HG03196 (cell line): ENCODE measurements around the gene NFIA.

Experiments used
- ATAC-seq: cut with Tn5 transposase; IDR thresholded peaks from one replicate; pipeline ENCODE4 v1.9.1; 2021; ENCODE audit not compliant: unreplicated experiment

NFIA gene

DNA sequence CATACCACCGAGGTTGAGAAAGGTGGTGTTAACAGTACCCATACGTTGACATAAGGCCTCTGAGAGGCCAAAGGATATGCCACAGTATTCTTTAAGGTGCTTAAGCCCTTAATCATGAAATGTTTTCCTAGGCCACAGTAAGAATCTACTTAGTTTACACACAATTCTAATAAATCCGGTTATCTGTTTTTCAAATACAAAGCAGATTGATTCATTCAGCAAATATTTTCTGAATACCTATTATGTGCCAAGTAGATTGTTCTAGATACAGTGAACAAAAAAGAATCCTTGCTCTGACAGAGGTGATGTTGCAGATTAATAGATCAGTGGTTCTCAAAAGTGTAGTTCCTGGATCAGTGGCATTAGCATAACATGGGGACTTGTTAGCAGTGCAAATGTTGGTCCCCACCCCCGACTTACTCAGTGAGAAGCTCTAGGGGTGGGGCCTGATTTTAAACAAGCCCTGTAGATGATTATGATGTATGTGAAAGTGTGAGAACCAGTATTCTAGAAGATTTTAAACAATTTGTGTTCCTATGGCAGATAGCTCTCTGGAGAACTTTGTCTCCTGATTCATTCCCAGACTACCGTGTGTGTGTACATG is 61.6 kb downstream of the NFIA start:
- ATAC-seq: no peak

DNA sequence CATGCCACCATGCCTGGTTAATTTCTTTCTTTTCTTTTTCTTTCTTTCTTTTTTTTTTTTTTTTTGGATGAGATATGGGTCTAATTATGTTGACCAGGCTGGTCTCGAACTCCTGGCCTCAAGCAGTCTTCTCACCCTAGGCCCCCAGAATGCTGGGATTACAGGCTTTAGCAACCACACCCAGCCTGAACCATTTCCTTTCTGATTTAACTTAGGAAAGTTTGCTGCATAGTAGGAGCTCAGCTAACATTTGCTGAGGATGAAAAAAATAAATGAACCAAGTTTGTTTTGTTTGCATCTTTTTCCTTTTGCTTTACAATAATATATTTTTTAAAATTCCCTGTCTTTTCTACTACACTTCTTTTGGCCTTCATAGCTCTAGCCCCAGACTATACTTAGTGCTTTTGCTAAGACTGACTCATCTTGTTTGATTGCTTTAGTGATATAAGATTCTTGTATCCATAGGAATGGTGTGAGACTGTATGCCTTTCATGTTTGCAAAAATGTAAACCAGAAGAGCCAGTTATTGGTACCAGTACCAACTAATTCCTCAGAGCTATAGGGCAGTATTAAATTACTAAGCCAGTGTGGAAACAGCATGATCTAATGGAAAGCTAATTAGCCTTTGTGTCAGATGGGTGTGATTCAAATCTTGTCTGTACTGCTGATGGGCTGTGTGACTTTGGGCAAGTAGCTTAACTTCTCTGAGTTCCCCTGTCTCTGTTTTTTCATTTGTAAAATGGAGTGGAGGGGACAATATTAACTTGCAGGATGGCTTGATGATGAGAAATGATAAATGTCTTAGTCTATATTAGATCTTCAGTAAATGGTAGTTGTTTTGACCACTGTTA is 66.9 kb downstream of the NFIA start:
- ATAC-seq: no peak

DNA sequence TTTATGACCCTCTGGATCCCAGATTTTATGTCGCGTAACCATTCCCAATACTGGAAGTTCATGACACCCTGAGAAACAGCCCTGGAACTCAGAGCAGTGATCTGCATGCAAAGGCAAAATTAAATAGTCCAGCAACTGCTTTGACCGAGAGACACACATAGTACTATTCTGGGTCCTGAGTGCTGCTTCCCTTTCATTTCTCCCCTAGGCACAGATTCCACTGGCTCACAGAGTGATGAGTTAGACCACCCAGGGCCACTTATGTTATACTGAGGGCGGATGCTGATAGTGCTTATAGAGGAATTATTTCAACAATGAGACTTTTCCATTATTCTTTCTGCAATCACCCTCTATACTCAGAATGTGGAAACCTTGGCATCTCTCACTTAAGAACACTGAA is 69.2 kb downstream of the NFIA start:
- no peak for ATAC-seq

DNA sequence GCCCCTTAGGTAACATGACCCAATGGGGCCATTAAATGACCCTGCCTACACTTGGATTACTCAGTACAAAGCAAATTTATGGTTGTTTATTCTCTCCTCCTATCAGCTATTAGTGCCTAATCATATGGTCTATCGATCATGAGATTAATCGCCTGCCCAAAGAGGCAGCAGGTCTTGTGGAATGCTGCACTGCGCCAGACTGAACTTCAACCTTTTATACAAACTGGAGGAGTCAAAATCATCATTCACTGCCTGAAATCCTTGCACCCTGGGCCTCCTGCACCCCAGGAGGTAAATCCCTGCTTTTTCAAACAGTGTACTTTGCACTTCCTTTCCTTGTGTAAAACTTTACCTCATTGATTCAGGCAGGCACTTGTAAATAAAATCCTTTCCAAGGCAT is 69.7 kb downstream of the NFIA start:
- no peak for ATAC-seq

DNA sequence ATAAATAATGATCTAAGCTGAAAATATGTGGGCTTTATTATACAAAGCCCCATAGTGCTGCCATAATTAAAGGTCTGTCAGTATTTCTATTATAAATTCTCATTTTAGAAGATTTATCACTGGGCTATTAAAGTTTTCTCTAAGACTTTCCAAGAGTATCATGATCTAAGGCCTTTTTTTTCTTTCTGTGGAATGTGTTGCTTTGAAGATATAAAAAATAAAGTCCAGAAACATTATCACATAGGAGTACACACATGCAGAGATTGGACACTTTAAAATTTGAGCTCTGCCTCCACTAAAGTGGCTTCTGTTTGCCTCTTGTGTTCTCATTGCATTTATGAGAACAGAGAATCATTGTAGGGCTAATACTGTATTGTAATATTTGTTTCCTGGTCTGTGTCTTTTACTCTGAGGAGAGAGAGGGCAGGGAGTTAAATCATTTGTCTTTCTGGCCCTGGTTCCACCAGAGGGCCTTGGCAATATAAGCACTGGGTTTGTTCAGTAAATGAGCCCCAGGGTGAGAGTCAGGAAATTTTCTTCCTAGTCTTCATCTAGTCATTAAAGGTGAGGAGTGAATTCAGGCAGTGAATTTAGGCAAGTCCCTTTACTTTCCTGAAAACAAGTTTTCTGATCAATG is 70.2 kb downstream of the NFIA start:
- no peak for ATAC-seq

DNA sequence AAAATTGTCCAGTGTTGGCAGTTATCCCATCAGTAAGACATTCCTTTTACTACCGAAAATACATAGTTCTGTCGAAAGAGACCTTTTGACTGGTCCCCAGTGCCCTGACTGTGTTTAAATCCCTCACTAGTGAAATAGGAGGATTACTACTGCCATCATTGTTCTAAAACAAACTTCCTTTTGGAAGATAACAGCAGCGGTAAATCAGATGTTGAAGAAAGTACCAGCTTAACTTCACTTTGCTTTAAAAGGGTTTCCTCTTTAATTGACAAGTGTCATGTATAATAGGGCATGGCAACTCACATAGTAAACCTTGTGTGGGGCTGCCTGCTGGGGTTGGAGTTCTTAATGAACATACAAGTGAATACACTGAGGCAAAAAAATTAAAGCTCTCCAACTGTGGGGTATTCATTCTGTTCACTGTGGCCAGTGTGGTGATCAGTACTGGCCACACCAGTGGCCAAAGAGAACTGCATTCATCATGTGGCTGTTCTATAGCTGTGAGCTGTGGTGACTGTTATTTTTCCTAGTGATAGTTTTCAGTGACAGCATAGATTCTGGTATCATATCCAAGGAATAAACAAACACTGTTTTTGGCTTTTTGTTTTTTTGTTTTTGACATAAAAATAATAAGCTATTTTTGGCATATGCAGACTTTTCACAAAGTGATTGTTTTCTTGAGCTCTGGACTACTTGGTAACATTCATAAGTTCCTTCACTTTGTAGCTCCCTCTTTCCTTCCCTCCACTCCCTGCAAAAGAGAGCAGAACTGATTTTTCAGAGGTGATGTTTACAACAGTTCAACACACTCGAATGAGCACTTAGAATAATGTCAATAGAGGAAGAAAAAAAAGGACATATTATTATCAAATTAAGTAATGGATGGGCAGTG is 74.5 kb downstream of the NFIA start:
- no peak for ATAC-seq

DNA sequence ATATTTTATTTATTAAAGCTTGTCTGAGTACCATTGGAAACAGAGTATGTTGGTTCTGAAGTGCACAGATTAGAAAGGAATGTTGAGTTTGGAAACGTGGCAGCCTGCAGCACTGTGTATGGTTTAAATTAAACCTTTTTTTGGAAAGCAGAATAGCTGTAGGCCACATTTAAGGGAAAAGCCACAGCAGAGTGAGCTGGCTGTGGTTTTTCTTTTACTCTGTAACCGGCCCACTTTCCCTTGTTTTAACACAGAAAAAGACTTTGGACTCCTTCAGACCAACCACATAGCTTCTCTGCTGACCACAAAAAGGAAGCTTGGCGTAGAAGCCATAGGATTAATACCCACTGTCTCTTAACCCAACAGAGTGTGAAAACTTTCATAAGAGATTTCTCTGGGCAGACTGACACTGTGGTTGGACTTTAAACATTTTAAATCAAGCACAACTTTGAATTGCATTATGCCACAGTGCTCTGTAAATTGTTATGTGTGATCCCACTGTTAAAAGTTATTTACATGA is 75.2 kb downstream of the NFIA start:
- no peak for ATAC-seq

DNA sequence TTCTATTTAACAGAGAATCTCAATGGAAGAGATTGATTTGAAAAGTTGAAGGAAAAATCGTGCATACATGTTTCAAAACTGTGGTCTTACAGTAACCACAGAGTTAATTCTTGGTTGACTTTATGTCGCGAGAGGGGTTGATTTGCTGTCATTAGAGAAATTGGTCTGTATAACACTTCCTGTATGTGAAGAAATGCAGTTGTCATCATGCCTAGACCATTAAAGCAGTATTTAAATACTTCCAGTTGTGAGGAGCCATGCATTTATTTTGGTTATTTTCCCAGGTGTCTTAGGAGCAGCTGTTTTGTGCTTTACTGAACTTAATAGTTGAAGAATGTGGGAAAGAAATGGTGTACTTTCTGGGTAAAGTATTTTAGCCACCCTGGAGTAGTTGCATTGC is 76.2 kb downstream of the NFIA start:
- ATAC-seq: no peak

DNA sequence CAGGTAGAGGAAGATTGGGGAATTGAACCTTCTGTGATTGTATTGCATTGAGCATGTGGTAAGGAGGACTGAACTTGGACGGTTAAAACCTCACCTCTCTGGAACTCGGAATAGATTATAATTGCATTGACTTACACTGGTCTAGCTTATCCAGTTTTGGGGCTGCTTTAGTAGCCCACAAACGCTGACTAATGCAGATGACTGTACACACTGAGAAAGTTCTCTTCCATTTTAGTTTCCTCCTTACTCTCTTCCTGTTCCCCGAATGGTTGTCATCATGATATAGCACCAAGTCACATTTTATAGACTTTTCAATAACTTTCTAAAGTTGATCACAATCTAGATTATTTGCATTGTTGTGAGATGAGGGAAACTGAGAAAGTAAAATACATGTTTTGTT is 78.2 kb downstream of the NFIA start:
- ATAC-seq: no peak

DNA sequence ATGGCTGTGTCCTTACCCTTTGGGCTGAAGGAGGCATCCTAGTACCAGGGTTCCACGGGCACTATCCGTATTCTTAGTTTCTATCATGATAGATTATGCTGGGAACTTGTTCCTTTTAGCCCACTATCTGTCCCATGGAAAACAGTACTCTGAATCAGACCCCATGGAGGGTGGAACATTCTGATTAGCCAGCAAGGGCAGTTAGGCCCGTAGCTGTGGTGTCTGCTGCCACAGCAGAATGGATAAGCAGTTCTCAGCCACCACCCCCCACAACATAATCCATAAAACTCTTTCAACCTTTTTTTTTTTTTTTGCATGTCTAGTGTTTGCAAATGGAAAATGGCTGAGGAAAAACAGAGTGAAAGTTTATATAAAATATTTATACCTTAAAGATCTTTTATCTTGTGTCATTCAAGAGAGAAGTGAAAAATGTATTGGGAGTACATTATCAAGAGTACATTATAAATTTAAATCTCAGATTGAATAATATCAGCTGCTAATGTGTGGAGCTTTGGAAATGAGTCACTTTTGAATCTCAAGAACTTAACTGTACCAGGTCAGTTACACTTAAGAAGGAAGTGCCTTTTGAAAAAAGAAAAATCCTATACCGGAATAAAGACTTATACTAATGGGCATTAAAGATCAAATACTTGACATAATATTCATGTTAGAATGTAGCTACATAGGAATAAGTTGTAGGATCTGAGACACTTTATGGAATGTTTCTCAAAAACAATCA is 80.3 kb downstream of the NFIA start:
- no peak for ATAC-seq

DNA sequence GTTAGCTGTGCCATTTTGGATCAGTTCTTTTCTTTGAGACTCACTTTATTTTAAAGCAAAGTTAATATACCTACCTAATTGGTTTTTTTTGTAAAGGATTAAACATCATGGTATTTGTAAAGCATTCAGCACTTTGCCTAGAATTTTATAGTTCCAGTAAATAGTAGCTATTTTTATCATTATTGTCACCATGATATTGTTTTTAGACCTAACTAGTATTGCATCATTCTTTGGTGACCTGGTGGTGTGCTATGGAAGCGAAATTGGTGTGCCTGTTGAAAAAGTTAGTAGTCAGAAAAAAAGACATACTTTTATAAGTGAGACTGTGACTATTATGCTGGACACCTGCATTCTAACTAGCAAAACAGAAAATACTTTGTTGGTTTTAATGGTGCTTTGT is 81.0 kb downstream of the NFIA start:
- no peak for ATAC-seq

DNA sequence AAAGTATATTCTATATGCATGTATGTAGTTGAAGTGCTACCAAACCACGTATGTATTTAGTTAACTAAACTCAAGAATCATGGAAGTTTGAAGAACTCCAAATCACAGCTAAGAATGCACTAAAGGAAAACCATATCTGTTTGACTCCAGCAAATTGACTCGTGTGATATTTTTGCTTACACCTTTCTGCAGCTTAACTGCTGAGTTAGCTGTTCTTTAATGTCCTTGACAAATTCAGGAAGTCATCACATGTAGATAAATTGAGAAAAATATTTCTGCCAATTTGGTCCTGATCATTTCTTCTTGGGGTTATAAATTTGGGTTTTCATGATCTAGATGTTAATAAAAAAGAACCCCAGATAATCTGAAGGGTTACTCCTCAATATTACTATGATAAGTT is 83.0 kb downstream of the NFIA start:
- no peak for ATAC-seq

DNA sequence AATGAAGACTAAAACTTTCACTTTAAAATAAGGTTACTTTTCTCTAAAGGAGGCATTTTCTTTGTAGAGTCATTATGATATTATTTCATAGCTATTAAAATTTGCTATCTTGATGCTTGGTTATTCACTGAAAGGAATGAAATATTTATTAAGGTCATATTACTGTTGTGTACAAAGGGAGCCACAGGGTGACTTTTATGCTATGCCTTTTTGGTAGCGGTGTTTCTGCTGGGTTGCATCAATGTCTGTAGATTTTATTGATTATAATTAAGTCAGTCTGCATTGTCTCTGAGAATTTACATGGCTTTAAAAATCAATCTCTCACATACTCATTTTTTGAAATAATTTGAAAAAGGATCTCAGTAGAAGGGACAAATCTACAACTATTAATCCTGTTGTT is 84.9 kb downstream of the NFIA start:
- no peak for ATAC-seq

DNA sequence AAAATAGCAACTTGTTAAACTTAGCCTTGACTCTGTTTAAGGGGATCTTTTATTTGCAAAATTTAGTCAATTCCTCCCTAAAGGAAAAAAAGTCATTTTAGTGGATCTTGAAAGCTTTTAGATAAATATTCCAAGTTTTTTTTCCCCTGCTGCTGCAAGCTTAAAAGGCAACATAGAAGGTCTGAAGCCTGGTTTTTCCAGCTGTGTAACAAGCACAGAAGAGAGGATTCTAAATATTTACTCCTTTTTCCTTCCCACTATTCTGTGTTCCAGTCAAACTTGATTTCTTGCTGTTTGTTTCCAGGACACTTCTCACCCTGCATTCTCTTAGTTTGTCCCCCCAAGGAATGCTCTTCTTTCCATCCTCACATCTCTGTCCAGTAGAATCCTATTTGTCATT is 86.7 kb downstream of the NFIA start:
- no peak for ATAC-seq

DNA sequence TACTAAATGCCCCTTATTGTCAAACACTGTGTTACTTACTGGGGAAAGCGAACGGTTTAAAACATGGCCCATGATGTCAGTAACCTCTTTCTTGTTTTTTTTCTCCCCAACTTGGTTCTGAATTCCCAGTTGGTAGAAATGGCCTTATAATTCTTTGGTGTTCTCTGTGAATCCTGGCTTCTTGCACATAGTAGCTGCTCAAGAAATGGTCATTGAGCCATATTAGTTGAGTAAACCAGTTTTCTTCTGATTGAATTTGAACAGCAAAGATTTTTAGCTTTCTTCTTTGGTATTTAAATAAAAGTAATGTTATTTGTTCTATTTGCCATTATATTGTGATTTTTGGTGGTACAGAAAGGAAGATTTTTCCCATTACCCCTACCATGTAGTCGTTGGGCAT is 87.3 kb downstream of the NFIA start:
- no peak for ATAC-seq

DNA sequence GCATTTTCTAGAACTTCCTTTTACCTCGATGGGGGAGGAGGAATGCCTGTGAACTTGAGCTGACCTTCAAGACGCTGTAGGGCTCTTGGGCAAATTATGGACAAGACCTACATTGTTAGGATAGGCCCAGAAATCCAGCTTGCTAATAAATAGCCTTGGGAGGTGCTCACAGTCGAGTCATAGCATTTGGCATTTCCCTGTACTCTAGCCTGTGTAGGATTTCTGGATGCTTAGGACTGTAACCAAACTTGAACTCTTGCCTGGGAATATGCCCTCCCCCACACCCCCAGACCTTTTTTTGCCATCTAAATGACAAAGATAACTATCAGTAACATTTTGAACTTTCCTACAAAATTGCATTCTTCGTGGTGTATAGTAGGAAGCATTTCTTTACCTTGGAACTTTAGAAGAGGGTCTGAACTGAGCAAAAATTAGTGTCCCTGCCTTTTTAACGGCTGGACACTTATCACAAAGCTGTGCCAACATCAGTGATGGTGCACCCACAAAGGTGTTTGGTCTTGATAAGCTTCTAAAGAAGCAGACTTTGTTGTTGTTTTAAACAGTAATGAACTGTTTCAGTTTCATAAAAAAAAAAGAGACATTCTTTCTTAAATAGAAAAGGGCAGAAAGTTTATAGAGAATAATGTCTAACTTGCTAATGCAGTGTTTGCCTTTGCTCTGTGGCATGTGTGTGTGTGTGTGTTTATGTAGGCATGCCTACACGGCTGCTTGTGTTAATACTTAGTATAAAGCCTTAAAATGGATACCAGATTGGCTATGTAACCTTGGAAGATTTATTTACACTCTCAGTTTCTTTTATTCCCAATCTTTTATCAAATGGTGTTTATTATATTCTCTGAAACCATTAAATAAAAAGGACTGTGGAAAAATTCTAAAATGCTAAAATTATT is 88.2 kb downstream of the NFIA start:
- ATAC-seq: no peak

DNA sequence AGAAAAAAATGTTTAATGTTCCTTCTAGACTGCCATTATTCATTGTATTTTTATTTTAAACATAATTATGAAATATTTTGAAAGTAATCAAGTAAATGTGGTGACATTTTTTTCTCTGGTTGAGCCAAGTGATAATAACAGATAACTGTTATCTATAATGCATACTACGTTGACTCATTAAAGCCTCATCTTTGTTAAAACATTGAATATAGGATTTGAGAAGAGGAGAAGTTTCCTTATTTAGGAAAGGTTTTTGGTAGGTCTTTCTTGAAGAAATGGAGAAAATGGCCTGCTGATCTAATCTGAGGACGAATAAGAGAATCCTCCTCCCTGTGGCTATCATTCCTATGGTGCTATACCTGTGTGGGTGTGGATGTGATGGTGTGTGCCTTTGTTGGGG is 89.0 kb downstream of the NFIA start:
- no peak for ATAC-seq

DNA sequence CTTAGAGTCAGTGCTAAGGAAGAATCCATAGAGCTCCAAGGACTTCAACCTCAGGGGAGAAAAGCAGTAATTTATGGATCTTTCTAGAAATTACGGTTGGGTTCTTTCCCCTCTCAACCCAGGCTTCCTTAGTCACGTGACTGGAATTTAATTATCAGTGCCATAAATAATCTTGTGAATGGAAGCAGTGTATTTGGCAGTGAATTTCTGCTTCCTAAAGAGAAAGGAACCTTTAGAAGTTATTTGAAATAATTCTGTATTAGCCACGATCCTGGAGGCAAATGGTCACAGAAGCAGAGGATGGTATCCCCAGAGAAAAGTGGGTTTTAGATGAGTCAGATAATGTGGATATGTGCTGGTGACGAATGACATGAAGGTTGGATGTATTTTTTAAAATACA is 89.6 kb downstream of the NFIA start:
- no peak for ATAC-seq

DNA sequence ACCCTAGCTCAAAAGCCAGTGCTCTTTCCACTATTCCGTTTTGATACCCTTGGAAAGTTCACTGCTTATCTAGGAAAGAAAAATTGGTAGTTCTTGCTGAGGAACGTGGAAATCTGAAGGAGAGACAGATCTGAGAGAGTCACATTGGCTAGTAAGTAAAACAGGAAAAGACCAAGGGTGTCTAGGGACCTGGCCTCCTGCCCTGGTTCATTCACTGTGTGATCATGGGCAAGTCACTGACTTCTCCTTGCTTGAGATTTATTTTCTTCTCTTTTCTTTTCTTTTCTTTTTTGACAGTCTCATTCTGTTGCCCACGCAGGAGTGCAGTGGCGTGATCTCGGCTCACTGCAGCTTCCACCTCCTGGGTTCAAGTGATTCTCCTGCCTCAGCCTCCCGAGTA is 90.8 kb downstream of the NFIA start:
- no peak for ATAC-seq
